Activated T-helper 17 cell treated with anti-CD3 and anti-CD28 coated beads, Interleukin-2, amount 50 U/mL, for 72 hours (primary cell): ENCODE measurements around the gene PTGER1. TPM values are rescaled to one million over a fixed set of nuclear protein-coding genes. Genes with fewer than 3 reads are reported as not detected.
A peak's percentile ranks its signal among the peaks of the same experiment; 100 is the strongest.
"Not testable (repeated sequence)": the region's sequence is repeated elsewhere in the genome, so short reads cannot be mapped to it uniquely, and the experiment has no call there.

ENCODE experiments used
- ATAC-seq: fragments of 150-1000 bp; cut with Tn5 transposase; replicated peaks from 2 replicates; pipeline ENCODE4 v1.10.0; 2021; ENCODE audit warnings: mild to moderate bottlenecking, moderate library complexity
- H3K27ac Mint-ChIP-seq: one replicate; pipeline ENCODE4 v1.8.0; 2022; ENCODE audit warnings: mixed read lengths
- H3K27me3 Mint-ChIP-seq: one replicate; pipeline ENCODE4 v1.8.0; 2022; ENCODE audit warnings: mixed read lengths
- H3K36me3 Mint-ChIP-seq: one replicate; pipeline ENCODE4 v1.8.0; 2022; ENCODE audit warnings: low read depth, mild to moderate bottlenecking, mixed read lengths
- H3K4me1 Mint-ChIP-seq: one replicate; pipeline ENCODE4 v1.8.0; 2022; ENCODE audit warnings: mixed read lengths
- H3K4me3 Mint-ChIP-seq: one replicate; pipeline ENCODE4 v1.8.0; 2022; ENCODE audit warnings: mild to moderate bottlenecking, mixed read lengths
- H3K9me3 Mint-ChIP-seq: one replicate; pipeline ENCODE4 v1.8.0; 2022; ENCODE audit warnings: mixed read lengths
- total RNA-seq, 2 donors: library from RNA; stranded (reverse); gene quantifications; one replicate each; pipeline ENCODE4 v1.2.3, GENCODE V29; 2022

Gene PTGER1
- total RNA-seq, 2 donors from 2014 or later: 0.17 TPM; not detected in 1

DNA sequence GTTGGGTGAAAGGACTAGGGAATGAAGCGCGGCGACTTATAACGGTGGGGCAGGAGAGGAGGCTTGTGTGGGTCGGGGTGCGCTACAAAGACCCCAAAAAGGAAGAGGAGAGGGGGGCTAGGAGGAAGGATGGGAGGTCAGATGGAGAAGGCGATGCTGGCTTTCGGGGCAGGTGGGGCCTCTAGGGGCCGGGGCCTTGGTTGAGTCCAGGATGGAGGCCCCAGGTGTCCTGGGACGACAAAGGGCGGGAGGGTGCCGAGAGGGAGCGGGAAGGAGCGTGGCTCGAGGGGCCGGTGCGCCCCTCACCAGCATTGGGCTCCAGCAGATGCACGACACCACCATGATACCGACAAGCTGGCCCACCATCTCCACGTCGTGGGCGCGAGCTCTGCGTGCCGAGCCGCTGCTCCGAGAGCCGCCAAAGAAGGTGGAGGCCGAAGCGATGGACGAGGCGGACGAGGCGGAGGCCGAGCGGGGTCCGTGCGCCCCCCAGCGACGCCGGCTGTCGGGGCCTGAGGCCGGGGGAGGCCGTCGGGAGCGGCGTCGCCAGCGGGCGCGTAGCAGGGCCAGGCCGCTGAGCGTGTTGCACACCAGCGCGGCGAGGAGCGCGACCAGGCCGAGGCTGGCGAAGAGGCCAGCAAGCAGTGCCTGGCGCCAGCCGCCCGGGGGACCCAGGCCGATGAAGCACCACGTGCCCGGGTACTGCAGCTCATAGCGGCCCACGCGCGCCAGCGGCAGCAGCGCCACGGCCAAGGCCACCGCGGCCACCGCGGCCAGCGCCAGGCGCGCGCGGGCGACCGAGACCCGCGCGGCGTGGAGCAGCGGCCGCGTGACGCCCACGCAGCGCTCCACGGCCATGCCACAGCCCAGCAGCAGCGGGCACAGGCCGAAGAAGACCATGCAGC lies 1.8 kb downstream of the PTGER1 start:
- H3K4me3 Mint-ChIP-seq: peak overlapping the region; percentile 57
- no peak for ATAC-seq
- peaks cover 19% of the 10 kb centered on the region for H3K4me1 Mint-ChIP-seq
- H3K27me3 Mint-ChIP-seq: peaks cover 15% of the 10 kb centered on the region
- H3K36me3 Mint-ChIP-seq: peaks cover 48% of the 10 kb centered on the region
- H3K27ac Mint-ChIP-seq: no peak overlapping the region
- H3K9me3 Mint-ChIP-seq: no peaks in the 10 kb centered on the region

GRCh38 chr19:14472202-14472938 lies 2.8 kb downstream of the PTGER1 start:
- no peak overlapping the region for H3K27ac Mint-ChIP-seq
- peaks cover 19% of the 10 kb centered on the region for H3K4me1 Mint-ChIP-seq
- H3K27me3 Mint-ChIP-seq: peaks cover 15% of the 10 kb centered on the region
- H3K36me3 Mint-ChIP-seq: peaks cover 51% of the 10 kb centered on the region
- ATAC-seq: peak; percentile 62
- peak overlapping the region; percentile 57 for H3K4me3 Mint-ChIP-seq
- H3K9me3 Mint-ChIP-seq: no peaks in the 10 kb centered on the region

DNA sequence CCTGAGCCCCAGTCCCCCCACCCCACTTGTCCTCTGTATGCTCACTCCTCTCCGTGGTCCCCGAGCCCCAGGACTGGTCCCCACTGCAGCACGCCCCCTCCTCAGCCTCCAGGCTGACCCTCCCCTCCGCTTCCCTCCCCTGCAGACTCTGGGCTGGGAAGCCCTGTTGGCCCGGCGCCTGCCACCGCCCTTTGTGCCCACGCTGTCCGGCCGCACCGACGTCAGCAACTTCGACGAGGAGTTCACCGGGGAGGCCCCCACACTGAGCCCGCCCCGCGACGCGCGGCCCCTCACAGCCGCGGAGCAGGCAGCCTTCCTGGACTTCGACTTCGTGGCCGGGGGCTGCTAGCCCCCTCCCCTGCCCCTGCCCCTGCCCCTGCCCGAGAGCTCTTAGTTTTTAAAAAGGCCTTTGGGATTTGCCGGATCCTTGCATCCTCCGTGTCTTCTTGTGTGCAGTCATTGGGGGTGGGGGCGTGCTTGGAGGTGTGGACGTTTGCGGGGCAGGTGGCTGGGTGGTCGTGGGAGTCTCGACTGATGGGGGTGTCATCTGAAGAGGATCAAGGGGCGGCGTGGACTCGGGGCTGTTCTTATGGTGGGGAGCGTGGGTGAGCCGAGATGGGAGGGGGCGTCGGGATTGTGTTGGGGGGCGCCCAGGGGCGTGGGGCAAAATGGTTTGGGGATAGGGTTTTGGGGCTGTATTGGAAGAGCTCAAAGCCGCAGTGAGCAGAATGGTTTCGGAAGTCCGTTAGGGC lies 3.5 kb downstream of the PTGER1 start:
- H3K4me1 Mint-ChIP-seq: peaks cover 16% of the 10 kb centered on the region
- peak overlapping the region; percentile 57 for H3K4me3 Mint-ChIP-seq

DNA sequence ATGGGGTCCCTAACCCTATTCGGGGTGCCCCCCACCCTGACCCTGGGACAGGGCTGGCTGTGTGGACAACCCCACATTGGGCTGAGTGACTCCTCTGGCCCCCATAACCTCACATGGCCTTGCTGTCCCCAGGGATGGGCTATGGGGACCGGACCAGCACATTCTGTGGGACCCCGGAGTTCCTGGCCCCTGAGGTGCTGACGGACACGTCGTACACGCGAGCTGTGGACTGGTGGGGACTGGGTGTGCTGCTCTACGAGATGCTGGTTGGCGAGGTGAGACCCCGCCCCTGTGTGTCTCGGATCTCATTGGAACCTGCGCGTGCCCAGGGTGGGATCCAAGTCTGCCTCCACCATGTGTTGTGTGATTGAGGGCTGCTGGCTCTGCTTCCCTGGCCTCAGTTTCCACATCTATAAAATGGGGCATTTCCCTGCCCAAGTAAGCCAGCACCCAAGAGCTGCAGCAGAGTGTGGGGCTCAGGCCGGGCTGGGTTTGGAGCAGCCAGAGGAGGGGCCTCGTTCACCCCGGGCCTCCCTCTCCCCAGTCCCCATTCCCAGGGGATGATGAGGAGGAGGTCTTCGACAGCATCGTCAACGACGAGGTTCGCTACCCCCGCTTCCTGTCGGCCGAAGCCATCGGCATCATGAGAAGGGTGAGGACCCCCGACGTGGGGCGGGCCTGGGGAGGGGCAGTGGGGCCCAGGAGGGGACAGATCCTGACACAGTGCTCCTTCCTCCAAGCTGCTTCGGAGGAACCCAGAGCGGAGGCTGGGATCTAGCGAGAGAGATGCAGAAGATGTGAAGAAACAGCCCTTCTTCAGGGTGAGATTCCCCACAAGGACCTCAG lies 4.9 kb downstream of the PTGER1 start:
- Mint-ChIP-seq H3K36me3 (peaks cover 73% of the 10 kb centered on the region), H3K9me3 (no peaks in the 10 kb centered on the region), H3K4me3 (no peak overlapping the region), H3K4me1 (peaks cover 7% of the 10 kb centered on the region), H3K27me3 (peaks cover 15% of the 10 kb centered on the region), H3K27ac (no peak overlapping the region)
- no peak for ATAC-seq

More for the DNA sequence above, 3.5 kb downstream of the PTGER1 start:
- ATAC-seq: no peak
- Mint-ChIP-seq H3K36me3 (peaks cover 59% of the 10 kb centered on the region), H3K9me3 (no peaks in the 10 kb centered on the region), H3K27me3 (peaks cover 15% of the 10 kb centered on the region), H3K27ac (no peak overlapping the region)

DNA sequence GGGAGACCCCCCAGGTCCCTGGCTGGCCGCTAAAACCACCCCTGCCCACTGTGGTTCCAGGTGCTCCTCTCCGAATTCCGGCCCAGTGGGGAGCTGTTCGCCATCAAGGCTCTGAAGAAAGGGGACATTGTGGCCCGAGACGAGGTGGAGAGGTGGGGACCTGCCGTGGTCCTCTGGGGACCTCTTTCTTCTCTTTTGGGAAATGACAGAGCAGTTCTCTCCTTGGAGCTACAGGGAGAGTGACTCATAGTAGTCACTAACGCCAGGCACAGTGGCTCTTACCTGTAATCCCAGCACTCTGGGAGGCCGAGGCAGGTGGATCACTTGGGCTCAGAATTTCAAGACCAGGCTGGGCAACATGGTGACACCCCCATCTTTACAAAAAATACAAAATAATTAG lies 7.3 kb downstream of the PTGER1 start:
- peaks cover 3% of the 10 kb centered on the region for H3K27me3 Mint-ChIP-seq
- H3K27ac Mint-ChIP-seq: no peak overlapping the region
- no peak for ATAC-seq
- H3K36me3 Mint-ChIP-seq: peaks cover 92% of the 10 kb centered on the region
- H3K9me3 Mint-ChIP-seq: no peaks in the 10 kb centered on the region
- no peaks in the 10 kb centered on the region for H3K4me1 Mint-ChIP-seq
- H3K4me3 Mint-ChIP-seq: no peak overlapping the region

GRCh38 chr19:14467391-14467790 lies 7.8 kb downstream of the PTGER1 start:
- H3K9me3 Mint-ChIP-seq: no peaks in the 10 kb centered on the region
- H3K27me3 Mint-ChIP-seq: no peaks in the 10 kb centered on the region
- H3K4me3 Mint-ChIP-seq: no peak overlapping the region
- no peak overlapping the region for H3K27ac Mint-ChIP-seq
- H3K4me1 Mint-ChIP-seq: no peaks in the 10 kb centered on the region
- H3K36me3 Mint-ChIP-seq: peaks cover 96% of the 10 kb centered on the region
- ATAC-seq: no peak

- no peaks in the 10 kb centered on the region for H3K4me1 Mint-ChIP-seq
- H3K9me3 Mint-ChIP-seq: no peaks in the 10 kb centered on the region
- H3K27me3 Mint-ChIP-seq: no peaks in the 10 kb centered on the region
- H3K4me3 Mint-ChIP-seq: no peak overlapping the region
- H3K36me3 Mint-ChIP-seq: peaks cover 100% of the 10 kb centered on the region
- H3K27ac Mint-ChIP-seq: no peak overlapping the region
- no peak for ATAC-seq
These were observed 11.4 kb downstream of the PTGER1 start for GRCh38 chr19:14463747-14464146.

GRCh38 chr19:14462401-14462800 lies 12.8 kb downstream of the PTGER1 start:
- H3K27me3 Mint-ChIP-seq, H3K4me3 Mint-ChIP-seq, H3K9me3 Mint-ChIP-seq, H3K4me1 Mint-ChIP-seq, H3K27ac Mint-ChIP-seq, ATAC-seq: not testable (repeated sequence)
- H3K36me3 Mint-ChIP-seq: peaks cover 100% of the 10 kb centered on the region

DNA sequence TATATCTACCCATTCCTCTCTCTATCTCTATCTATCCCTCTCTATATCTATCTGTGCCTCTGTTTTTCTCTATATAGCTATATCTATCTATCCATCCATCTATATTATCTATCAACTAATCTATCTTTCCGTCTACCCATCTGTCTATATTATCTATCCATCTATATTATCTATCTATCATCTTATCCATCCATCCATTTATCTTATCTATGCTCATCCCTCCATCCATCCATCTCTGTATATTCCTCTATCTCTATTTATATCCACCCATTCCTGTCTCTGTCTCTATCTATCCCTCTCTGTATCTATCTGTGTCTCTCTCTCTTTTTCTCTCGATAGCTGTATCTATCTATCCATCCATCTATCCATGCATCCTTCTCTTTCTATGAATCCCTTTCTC lies 14.2 kb downstream of the PTGER1 start:
- no peaks in the 10 kb centered on the region for H3K27me3 Mint-ChIP-seq
- peak overlapping the region; percentile 5 for H3K27ac Mint-ChIP-seq
- H3K36me3 Mint-ChIP-seq: peaks cover 97% of the 10 kb centered on the region
- H3K4me3 Mint-ChIP-seq: no peak overlapping the region
- H3K9me3 Mint-ChIP-seq: no peaks in the 10 kb centered on the region
- ATAC-seq: no peak
- H3K4me1 Mint-ChIP-seq: no peaks in the 10 kb centered on the region

DNA sequence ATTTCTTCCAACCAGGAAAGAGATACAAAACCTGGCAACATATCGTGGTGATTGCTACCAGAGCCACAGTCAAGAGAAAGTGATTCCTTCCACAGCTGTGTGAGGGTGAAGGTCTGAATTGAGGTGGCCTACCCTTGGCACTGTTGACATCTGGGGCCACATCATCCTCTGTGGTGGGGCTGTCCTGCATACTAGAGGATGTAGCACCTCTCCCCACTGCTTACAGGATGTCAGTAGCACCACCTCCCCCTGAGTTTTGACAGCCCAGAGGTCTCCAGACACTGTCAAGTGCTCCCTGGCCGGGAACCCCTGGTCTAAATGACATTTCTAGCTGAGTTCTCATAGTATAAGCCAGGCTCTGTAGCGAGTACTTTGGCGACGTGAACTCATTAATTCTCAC lies 15.5 kb downstream of the PTGER1 start:
- H3K27ac Mint-ChIP-seq: no peak overlapping the region
- no peaks in the 10 kb centered on the region for H3K27me3 Mint-ChIP-seq
- no peaks in the 10 kb centered on the region for H3K9me3 Mint-ChIP-seq
- ATAC-seq: peak; percentile 65
- H3K4me3 Mint-ChIP-seq: no peak overlapping the region
- peaks cover 97% of the 10 kb centered on the region for H3K36me3 Mint-ChIP-seq
- no peaks in the 10 kb centered on the region for H3K4me1 Mint-ChIP-seq

- not testable (repeated sequence) for H3K4me1 Mint-ChIP-seq, H3K27me3 Mint-ChIP-seq, H3K27ac Mint-ChIP-seq, ATAC-seq, H3K4me3 Mint-ChIP-seq, H3K9me3 Mint-ChIP-seq
- H3K36me3 Mint-ChIP-seq: peaks cover 96% of the 10 kb centered on the region
These were observed 22.9 kb downstream of the PTGER1 start for GRCh38 chr19:14452303-14452702.

DNA sequence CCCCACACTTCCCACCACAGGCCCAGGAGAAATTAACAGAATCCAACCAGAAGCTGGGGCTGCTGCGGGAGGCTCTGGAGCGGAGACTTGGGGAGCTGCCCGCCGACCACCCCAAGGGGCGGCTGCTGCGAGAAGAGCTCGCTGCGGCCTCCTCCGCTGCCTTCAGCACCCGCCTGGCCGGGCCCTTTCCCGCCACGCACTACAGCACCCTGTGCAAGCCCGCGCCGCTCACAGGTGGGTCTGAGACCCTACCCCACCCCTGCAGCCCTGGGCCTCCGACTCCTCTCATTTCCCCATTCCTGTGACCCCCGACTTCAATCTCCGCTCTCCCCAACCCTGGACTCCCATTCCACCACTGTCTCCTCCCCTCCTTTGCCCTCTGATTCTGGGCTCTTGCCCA lies 24.3 kb downstream of the PTGER1 start:
- H3K4me3 Mint-ChIP-seq: no peak overlapping the region
- peaks cover 99% of the 10 kb centered on the region for H3K36me3 Mint-ChIP-seq
- no peaks in the 10 kb centered on the region for H3K9me3 Mint-ChIP-seq
- no peak overlapping the region for H3K27ac Mint-ChIP-seq
- no peaks in the 10 kb centered on the region for H3K27me3 Mint-ChIP-seq
- H3K4me1 Mint-ChIP-seq: peaks cover 6% of the 10 kb centered on the region
- no peak for ATAC-seq

GRCh38 chr19:14450168-14450874 lies 24.8 kb downstream of the PTGER1 start:
- peaks cover 6% of the 10 kb centered on the region for H3K4me1 Mint-ChIP-seq
- H3K9me3 Mint-ChIP-seq: no peaks in the 10 kb centered on the region
- no peaks in the 10 kb centered on the region for H3K27me3 Mint-ChIP-seq
- no peak overlapping the region for H3K4me3 Mint-ChIP-seq
- H3K36me3 Mint-ChIP-seq: peaks cover 97% of the 10 kb centered on the region
- no peak overlapping the region for H3K27ac Mint-ChIP-seq
- ATAC-seq: peak; percentile 87
